ENCODE data around the gene RFTN1.

DNA sequence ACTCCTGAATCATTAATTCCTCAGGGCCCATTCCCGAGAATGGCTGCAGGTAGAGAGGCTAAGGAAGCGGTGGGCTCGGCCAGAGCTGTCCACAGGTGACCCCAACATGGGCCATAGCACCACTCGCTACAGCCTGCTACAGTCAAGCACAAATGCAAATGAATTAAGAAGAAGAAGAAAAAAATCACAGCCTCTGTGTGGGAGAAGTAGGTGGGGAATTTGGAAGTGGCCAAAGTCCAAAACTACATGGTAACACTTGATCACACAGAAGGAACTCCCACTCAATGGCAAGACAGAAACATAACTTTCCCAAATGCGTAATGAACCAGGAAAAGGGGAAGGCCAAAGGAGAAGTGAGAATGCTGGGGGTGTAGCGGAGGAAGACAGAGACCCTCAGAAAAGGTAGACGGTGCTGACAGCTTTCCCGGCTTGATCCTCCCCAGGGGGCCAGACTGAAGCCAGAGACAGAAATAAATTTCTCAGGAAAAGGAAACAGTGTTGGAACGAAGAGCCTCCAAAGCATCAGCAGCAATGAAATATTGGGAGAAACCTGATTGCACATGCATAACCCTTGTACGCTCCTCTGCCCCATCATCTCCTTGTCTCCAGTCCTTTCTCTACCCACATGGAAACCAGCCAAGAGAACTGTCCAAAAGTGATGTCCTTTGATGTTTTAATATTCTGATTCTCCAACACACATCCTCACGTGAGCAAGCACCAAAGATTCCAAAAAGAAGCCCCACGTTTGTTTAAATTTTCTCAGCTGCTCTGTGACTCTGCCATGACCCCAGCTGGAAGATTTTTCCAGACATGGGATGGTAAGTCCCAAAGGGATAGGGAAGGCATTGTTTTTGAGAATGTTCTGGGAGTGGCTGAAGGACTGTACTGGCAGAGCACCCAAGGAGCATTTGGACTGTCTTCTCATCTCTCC lies 140.9 kb downstream of the RFTN1 start:
- no peak for TF ChIP-seq EZH2 (IDR thresholded peaks at IDR 0.05; ENCODE audit: low read depth, low read length, severe bottlenecking)
- TF ChIP-seq EP300 (IDR thresholded peaks at IDR 0.05; ENCODE audit: borderline replicate concordance in 1 of 2, low read depth in 2 of 2, low read length in 2 of 2) = no peak
- no peak for TF ChIP-seq POLR2AphosphoS5 (IDR thresholded peaks at IDR 0.05; ENCODE audit: low read depth, low read length)
- TF ChIP-seq CTCF (IDR thresholded peaks at IDR 0.05; ENCODE audit: control extremely low read depth in 1 of 3, insufficient read depth in 1 of 3, low read depth in 1 of 3, low read length in 3 of 3) = no peak
- no peak for TF ChIP-seq TEAD4 (IDR thresholded peaks at IDR 0.05; ENCODE audit: low read depth, low read length)
- TF ChIP-seq ATF3 (IDR thresholded peaks at IDR 0.05; ENCODE audit: insufficient read depth, low read depth, low read length) = no peak
- TF ChIP-seq SRF (IDR thresholded peaks at IDR 0.05; ENCODE audit: low read depth, low read length) = no peak
- TF ChIP-seq RAD21 (IDR thresholded peaks at IDR 0.05 in 1 of 2, conservative IDR thresholded peaks at IDR 0.05 in 1 of 2; ENCODE audit: low read depth in 2 of 2, low read length in 2 of 2) = no peak

All from H1 (cell line).